H1 (cell line): ENCODE measurements around the gene FHIT. TPM values are rescaled to one million over a fixed set of nuclear protein-coding genes. Genes with fewer than 3 reads are reported as not detected.

ENCODE experiments used
- EGR1 ChIP-seq: IDR thresholded peaks from 2 replicates; pipeline ENCODE4 v1.6.1; 2011; ENCODE audit warnings: low read depth, low read length, borderline replicate concordance
- NRF1 ChIP-seq: IDR thresholded peaks from 2 replicates; pipeline ENCODE4 v1.6.1; 2011; ENCODE audit warnings: mild to moderate bottlenecking, low read depth, low read length, improper control_type of control experiment
- polyA plus RNA-seq, 7 experiments: library from polyadenylated mRNA; depleted of rRNA in 3 of 7; stranded (reverse) in 5 of 7; unstranded in 2 of 7; fragments of >200 nt in 5 of 7; fragments of 200-250 nt in 2 of 7; gene quantifications; 1 replicate in 5 of 7; 2 replicates in 1 of 7; 4 replicates in 1 of 7; pipeline versions ENCODE4 v1.2.1 to v1.2.3, GENCODE V29; 2011 to 2013; ENCODE audit warnings: missing spikeins in 2 of 7, mixed read lengths in 2 of 7
- total RNA-seq: library from RNA; stranded (reverse); fragmentation: NEBNext Ultra II Directional; extraction: Animal tissue kit (Norgen Biotek cat#: 25700); gene quantifications from 2 replicates; pipeline ENCODE4 v1.2.1, GENCODE V29; 2021
- TF ChIP-seq, protein P1 (sequence below): IDR thresholded peaks from 2 replicates; pipeline ENCODE4 v1.6.1; 2012; ENCODE audit warnings: low read length, inconsistent platforms

Gene FHIT
- total and polyA plus RNA-seq, 2 of the 8 experiments (the other 6 are each of a cell fraction or from before 2014, with no cell fraction given) = 1.2 to 3.2 TPM

DNA sequence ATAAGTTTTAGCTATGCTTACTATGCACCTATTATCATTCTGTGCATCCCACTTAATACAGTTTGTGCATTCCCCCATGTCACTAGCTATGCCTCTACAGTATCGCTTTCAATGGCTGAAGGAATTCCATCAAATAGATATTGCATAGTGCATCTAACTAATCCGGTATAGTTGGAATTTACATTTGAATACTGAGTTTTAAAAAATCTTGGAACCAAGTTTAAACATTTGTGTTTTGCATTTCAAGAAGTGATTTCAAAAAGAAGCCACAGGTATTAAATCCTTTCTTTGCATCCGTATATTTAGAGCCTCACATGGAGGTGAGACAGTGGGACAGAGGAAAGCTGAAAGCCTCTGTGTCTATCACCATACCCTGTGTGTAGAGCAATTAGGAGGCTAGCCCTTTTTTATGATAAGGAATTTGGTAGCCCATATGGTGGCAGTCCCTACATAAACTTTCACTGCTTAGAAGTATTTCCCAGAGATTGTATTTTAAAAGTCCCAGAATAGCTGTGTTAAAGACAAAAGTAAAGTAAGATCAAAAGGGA, 1241.2 kb downstream of the FHIT start (continued):
- TF ChIP-seq NRF1 (no peak), EGR1 (no peak)
- TF ChIP-seq, protein P1, sequence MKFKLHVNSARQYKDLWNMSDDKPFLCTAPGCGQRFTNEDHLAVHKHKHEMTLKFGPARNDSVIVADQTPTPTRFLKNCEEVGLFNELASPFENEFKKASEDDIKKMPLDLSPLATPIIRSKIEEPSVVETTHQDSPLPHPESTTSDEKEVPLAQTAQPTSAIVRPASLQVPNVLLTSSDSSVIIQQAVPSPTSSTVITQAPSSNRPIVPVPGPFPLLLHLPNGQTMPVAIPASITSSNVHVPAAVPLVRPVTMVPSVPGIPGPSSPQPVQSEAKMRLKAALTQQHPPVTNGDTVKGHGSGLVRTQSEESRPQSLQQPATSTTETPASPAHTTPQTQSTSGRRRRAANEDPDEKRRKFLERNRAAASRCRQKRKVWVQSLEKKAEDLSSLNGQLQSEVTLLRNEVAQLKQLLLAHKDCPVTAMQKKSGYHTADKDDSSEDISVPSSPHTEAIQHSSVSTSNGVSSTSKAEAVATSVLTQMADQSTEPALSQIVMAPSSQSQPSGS = no peak
